ENCODE results near the gene GALNT17. TPM values are rescaled to one million over a fixed set of nuclear protein-coding genes. Genes with fewer than 3 reads are reported as not detected.

GALNT17 gene
- polyA plus RNA-seq, 1 donor from 2014 or later, result 15.7 TPM

DNA sequence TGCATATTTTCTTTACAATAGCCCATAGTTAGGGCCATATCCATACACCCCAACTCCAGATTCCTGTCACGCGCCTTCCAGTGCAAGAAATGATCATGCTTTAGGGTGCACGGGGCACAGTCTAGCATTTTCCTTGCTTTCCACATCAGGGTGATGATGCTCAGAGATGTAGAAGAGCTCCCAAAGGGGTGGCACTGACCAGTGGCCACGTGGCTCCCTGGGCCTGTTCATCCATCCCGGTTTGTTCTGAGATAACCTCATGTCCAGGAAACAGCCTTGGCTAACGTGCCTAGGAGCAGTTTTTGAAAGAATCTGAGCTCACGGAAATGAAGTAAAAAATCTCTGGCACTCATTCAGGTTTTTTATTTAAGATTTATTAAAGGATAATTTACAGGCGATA lies 139.3 kb downstream of the GALNT17 start:
- no peak overlapping the region for H3K27ac ChIP-seq (ENCODE audit: low read length)
- no peaks in the 10 kb centered on the region for H3K79me2 ChIP-seq (replicated peaks; ENCODE audit: insufficient read depth, low read length)

More for the DNA sequence above, 139.3 kb downstream of the GALNT17 start:
- H4K20me1 ChIP-seq (ENCODE audit: insufficient read depth), result no peaks in the 10 kb centered on the region
- H3K27me3 ChIP-seq (ENCODE audit: insufficient read depth, low read depth, low read length), result no peaks in the 10 kb centered on the region
- no peak overlapping the region for H3K9ac ChIP-seq (ENCODE audit: low read length)
- H3K36me3 ChIP-seq (ENCODE audit: insufficient read depth, low read length), result no peaks in the 10 kb centered on the region
- H3F3A ChIP-seq (ENCODE audit: insufficient read depth, low read length, poor library complexity, severe bottlenecking), result no peaks in the 10 kb centered on the region
- no peaks in the 10 kb centered on the region for H3K9me2 ChIP-seq (ENCODE audit: insufficient read depth, low read length)
- H2AFZ ChIP-seq (ENCODE audit: low read depth, low read length), result no peak overlapping the region
- TF ChIP-seq POLR2AphosphoS5 (IDR thresholded peaks at IDR 0.05) (no peak), SMC3 (conservative IDR thresholded peaks at IDR 0.05; ENCODE audit: poor library complexity) (no peak), EP300 (conservative IDR thresholded peaks at IDR 0.05; ENCODE audit: poor library complexity, severe bottlenecking) (no peak), EZH2 (IDR thresholded peaks at IDR 0.05; ENCODE audit: borderline replicate concordance, insufficient read depth, low read length, poor library complexity, severe bottlenecking) (no peak), REST (IDR thresholded peaks at IDR 0.05; ENCODE audit: borderline replicate concordance) (no peak), TAF1 (IDR thresholded peaks at IDR 0.05; ENCODE audit: low read depth) (no peak), CTCF (IDR thresholded peaks at IDR 0.05; ENCODE audit: poor library complexity, severe bottlenecking) (no peak), MXI1 (conservative IDR thresholded peaks at IDR 0.05; ENCODE audit: poor library complexity, severe bottlenecking) (no peak), RAD21 (conservative IDR thresholded peaks at IDR 0.05) (no peak)
- no peaks in the 10 kb centered on the region for H3K9me3 ChIP-seq (ENCODE audit: low read length)
- no peak overlapping the region for H3K4me3 ChIP-seq (ENCODE audit: low read length)
- no peak overlapping the region for H3K4me2 ChIP-seq (ENCODE audit: low read length)

Measured in neural cell (in vitro differentiated cells).